Measurements from ENCODE around the gene POLDIP2.

Gene POLDIP2

DNA sequence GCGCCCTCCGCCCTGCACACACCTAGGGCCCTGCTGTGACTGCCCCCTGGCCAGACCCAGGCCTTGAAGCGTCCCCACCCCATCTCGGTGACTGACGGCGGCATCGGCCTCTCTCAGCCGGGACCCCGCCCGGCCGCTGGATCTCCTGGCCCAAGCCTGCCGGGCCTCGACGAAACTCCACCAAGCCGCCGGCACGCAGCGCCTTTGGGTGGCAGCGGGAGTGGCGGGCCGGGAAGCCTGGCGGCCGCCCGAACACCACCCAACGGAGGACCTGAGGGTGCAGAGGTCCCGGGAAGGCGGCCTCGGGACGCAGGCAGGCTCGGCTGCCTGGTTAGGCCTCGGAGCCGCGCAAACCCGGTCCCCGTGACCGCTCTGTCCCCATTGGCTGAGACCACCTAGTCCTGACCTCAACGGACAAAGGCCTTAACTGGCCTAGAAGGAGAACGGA is 50.3 kb downstream of the POLDIP2 start:
- TF ChIP-seq EZH2phosphoT487 (IDR thresholded peaks at IDR 0.05; ENCODE audit: low read length), result no peak
- TF ChIP-seq EZH2 (optimal IDR thresholded peaks at IDR 0.05; ENCODE audit: low read depth, low read length), result no peak
- TF ChIP-seq, protein P1, sequence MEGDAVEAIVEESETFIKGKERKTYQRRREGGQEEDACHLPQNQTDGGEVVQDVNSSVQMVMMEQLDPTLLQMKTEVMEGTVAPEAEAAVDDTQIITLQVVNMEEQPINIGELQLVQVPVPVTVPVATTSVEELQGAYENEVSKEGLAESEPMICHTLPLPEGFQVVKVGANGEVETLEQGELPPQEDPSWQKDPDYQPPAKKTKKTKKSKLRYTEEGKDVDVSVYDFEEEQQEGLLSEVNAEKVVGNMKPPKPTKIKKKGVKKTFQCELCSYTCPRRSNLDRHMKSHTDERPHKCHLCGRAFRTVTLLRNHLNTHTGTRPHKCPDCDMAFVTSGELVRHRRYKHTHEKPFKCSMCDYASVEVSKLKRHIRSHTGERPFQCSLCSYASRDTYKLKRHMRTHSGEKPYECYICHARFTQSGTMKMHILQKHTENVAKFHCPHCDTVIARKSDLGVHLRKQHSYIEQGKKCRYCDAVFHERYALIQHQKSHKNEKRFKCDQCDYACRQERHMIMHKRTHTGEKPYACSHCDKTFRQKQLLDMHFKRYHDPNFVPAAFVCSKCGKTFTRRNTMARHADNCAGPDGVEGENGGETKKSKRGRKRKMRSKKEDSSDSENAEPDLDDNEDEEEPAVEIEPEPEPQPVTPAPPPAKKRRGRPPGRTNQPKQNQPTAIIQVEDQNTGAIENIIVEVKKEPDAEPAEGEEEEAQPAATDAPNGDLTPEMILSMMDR (IDR thresholded peaks at IDR 0.05; ENCODE audit: low read length), result no peak
- no peak for DNase-seq
- H3K9ac ChIP-seq (ENCODE audit: low read length), result no peak overlapping the region

DNA sequence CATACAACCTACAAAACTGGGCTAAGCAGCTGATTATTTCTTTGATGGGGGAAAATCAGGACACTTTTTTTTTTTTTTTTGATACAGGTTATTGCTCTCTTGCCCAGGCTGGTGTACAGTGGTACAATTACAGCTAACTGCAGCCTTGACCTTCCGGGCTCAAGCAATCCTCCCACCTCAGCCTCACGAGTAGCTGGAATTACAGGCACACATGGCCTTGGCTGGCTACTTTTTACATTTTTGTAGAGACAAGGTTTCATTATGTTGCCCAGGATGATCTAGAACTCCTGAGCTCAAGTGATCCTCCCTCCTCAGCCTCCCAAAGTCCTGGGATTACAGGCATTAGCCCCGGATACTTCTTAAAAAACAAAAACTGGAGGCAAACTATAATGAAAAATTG is 58.9 kb downstream of the POLDIP2 start:
- H3K36me3 ChIP-seq (replicated peaks; ENCODE audit: insufficient read depth, low read length), result no peaks in the 10 kb centered on the region; the same call in 1 of the 2 replicates

More for the DNA sequence above, 50.3 kb downstream of the POLDIP2 start:
- no peaks in the 10 kb centered on the region for H3K27me3 ChIP-seq (replicated peaks; ENCODE audit: insufficient read depth, low read length)
- H3K36me3 ChIP-seq (replicated peaks; ENCODE audit: insufficient read depth, low read length), result no peaks in the 10 kb centered on the region
- H3K4me2 ChIP-seq (ENCODE audit: low read depth, low read length), result no peak overlapping the region
- H4K20me1 ChIP-seq (ENCODE audit: insufficient read depth, low read length), result no peaks in the 10 kb centered on the region
- no peaks in the 10 kb centered on the region for H3K9me2 ChIP-seq (replicated peaks; ENCODE audit: insufficient read depth, low read length)
- no peaks in the 10 kb centered on the region for H3K79me2 ChIP-seq (ENCODE audit: low read length)
- H3K4me1 ChIP-seq (ENCODE audit: low read length), result no peaks in the 10 kb centered on the region
- no peak overlapping the region for H3K4me3 ChIP-seq (ENCODE audit: low read length)
- H3K27ac ChIP-seq (ENCODE audit: low read length), result no peak overlapping the region
- no peak overlapping the region for H2AFZ ChIP-seq (ENCODE audit: low read length)
- no peaks in the 10 kb centered on the region for H3F3A ChIP-seq (ENCODE audit: insufficient read depth, low read length)
- no peaks in the 10 kb centered on the region for H3K9me3 ChIP-seq (replicated peaks; ENCODE audit: insufficient read depth, low read length)

More for the DNA sequence above, 58.9 kb downstream of the POLDIP2 start:
- H3K9me2 ChIP-seq (replicated peaks; ENCODE audit: insufficient read depth, low read length), result no peaks in the 10 kb centered on the region
- H3K27me3 ChIP-seq (replicated peaks; ENCODE audit: insufficient read depth, low read length), result no peaks in the 10 kb centered on the region
- no peaks in the 10 kb centered on the region for H3K79me2 ChIP-seq (ENCODE audit: low read length)
- H3K4me3 ChIP-seq (ENCODE audit: low read length), result no peak overlapping the region
- H3F3A ChIP-seq (ENCODE audit: insufficient read depth, low read length), result peaks cover 30% of the 10 kb centered on the region
- no peak overlapping the region for H3K27ac ChIP-seq (ENCODE audit: low read length)
- H2AFZ ChIP-seq (ENCODE audit: low read length), result no peak overlapping the region
- H3K4me2 ChIP-seq (ENCODE audit: low read depth, low read length), result no peak overlapping the region
- TF ChIP-seq EZH2phosphoT487 (IDR thresholded peaks at IDR 0.05; ENCODE audit: low read length), result no peak
- TF ChIP-seq EZH2 (optimal IDR thresholded peaks at IDR 0.05; ENCODE audit: low read depth, low read length), result no peak
- TF ChIP-seq, protein P1 (IDR thresholded peaks at IDR 0.05; ENCODE audit: low read length), result no peak
- no peaks in the 10 kb centered on the region for H3K9me3 ChIP-seq (replicated peaks; ENCODE audit: insufficient read depth, low read length)
- DNase-seq, result no peak
- no peak overlapping the region for H3K9ac ChIP-seq (ENCODE audit: low read length)
- peaks cover 21% of the 10 kb centered on the region for H3K4me1 ChIP-seq (ENCODE audit: low read length)
- H4K20me1 ChIP-seq (ENCODE audit: insufficient read depth, low read length), result no peaks in the 10 kb centered on the region
